ENCODE measurements around the gene HOXA11.

The HOXA11 gene

GRCh38 chr7:27179503-27180430, 5.3 kb downstream of the HOXA11 start:
- peak; percentile 86 for DNase-seq

GRCh38 chr7:27179030-27179429, 6.0 kb downstream of the HOXA11 start:
- no peak for DNase-seq

- no peak for DNase-seq
Observed at GRCh38 chr7:27178366-27178765, 6.7 kb downstream of the HOXA11 start.

GRCh38 chr7:27177795-27178320, 7.2 kb downstream of the HOXA11 start:
- no peak for DNase-seq

- no peak for DNase-seq
Observed at GRCh38 chr7:27176962-27177794, 7.9 kb downstream of the HOXA11 start.

- DNase-seq = peak; percentile 49
Observed at GRCh38 chr7:27176524-27176845, 8.5 kb downstream of the HOXA11 start.

- no peak for DNase-seq
Observed at GRCh38 chr7:27175626-27176523, 9.2 kb downstream of the HOXA11 start.

GRCh38 chr7:27174874-27175625, 10.0 kb downstream of the HOXA11 start:
- peak; percentile 50 for DNase-seq

- DNase-seq = peak; percentile 58
Observed at GRCh38 chr7:27173956-27174873, 10.8 kb downstream of the HOXA11 start, which contains the start of gene HOXA10. TSS of gene HOXA10 (minus strand) at chr7:27174320. CDS start at chr7:27174306, 14 bp downstream.

- peak; percentile 72 for DNase-seq
Observed at GRCh38 chr7:27173511-27173955, 11.5 kb downstream of the HOXA11 start.

- peak; percentile 68 for DNase-seq
Observed at GRCh38 chr7:27172823-27173510, 12.1 kb downstream of the HOXA11 start.

- peak; percentile 62 for DNase-seq
Observed at GRCh38 chr7:27172315-27172774, 12.7 kb downstream of the HOXA11 start.

GRCh38 chr7:27171637-27172314, 13.3 kb downstream of the HOXA11 start:
- peak; percentile 61 for DNase-seq

- peak; percentile 57 for DNase-seq
Observed at GRCh38 chr7:27171325-27171636, 13.8 kb downstream of the HOXA11 start.

- DNase-seq = peak; percentile 47
Observed at GRCh38 chr7:27170426-27171324, 14.4 kb downstream of the HOXA11 start.

- DNase-seq = no peak
Observed at GRCh38 chr7:27169658-27170425, 15.2 kb downstream of the HOXA11 start.

- DNase-seq = peak; percentile 72
Observed at GRCh38 chr7:27168265-27168947, 16.6 kb downstream of the HOXA11 start.

Data from activated CD8-positive, alpha-beta memory T cell treated with anti-CD3 and anti-CD28 coated beads for 24 hours (primary cell).